Upper lobe of left lung (tissue), 4 donors: ENCODE measurements around the gene MUC2.

ENCODE experiments used
- CTCF ChIP-seq, 6 experiments: fragments of 450-650 bp in 4 of 6; fragments of 200-600 bp in 2 of 6; sonication (generic) in 2 of 6; IDR thresholded peaks; one replicate each; pipeline ENCODE4 v1.5.1; 2016 to 2019; ENCODE audit warnings: antibody characterized with exemption in 6 of 6
- POLR2A ChIP-seq, 4 donors: fragments of 450-650 bp; IDR thresholded peaks; one replicate each; pipeline ENCODE4 v1.5.1; 2016 to 2017; ENCODE audit warnings: antibody characterized with exemption in 4 of 4, mild to moderate bottlenecking in 2 of 4

DNA sequence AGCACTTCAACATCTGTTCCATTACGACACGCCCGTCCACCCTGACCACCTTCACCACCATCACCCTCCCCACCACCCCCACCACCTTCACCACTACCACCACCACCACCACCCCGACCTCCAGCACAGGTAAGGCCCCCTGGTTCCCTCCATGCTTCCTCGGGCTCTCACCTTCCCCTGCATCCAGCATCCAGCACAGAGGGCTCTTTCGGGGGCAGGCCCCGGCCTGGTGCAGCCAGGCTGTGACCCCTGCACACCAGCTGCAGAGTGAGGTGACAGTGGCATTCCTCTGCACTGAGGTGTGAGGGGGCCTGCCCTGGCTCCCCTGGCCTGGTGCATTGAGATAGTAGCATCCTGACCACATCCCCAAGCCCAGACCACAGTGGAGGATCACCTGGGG is 18.2 kb downstream of the MUC2 start:
- TF ChIP-seq CTCF (IDR thresholded peaks at IDR 0.05) (no peak), POLR2A (IDR thresholded peaks at IDR 0.05) (no peak)
